HepG2 (cell line): ENCODE data around the gene PRMT5. TPM values are rescaled to one million over a fixed set of nuclear protein-coding genes. Genes with fewer than 3 reads are reported as not detected.
A peak's percentile ranks its signal among the peaks of the same experiment; 100 is the strongest.

ENCODE experiments used
- CHD2 ChIP-seq: IDR thresholded peaks from 2 replicates; pipeline ENCODE4 v1.6.1; 2011; ENCODE audit warnings: low read depth, low read length, improper control_type of control experiment
- HNF4G ChIP-seq, 2 experiments: sonication (generic) in 1 of 2; formaldehyde crosslinking in 1 of 2; IDR thresholded peaks; 2 replicates each; pipeline versions ENCODE4 v1.4.0 to v1.6.1; 2011 to 2020; ENCODE audit warnings: borderline replicate concordance in 2 of 2, low read depth in 2 of 2, mild to moderate bottlenecking in 2 of 2, low read length in 1 of 2, missing genetic modification reagents in 1 of 2, moderate library complexity in 1 of 2
- HOXA3 ChIP-seq: sonication (generic); formaldehyde crosslinking; IDR thresholded peaks from 2 replicates; pipeline ENCODE4 v1.5.0; 2020; ENCODE audit warnings: missing genetic modification reagents
- JUNB ChIP-seq: sonication (generic); formaldehyde crosslinking; IDR thresholded peaks from 2 replicates; pipeline ENCODE4 v1.8.0; 2022; ENCODE audit warnings: missing genetic modification reagents, mild to moderate bottlenecking, borderline replicate concordance
- NR2F6 ChIP-seq, 2 experiments: IDR thresholded peaks; 2 replicates each; pipeline ENCODE4 v1.6.1; 2016; ENCODE audit warnings: antibody characterized with exemption in 1 of 2, mild to moderate bottlenecking in 1 of 2
- NR3C1 ChIP-seq: sonication (generic); formaldehyde crosslinking; IDR thresholded peaks from 2 replicates; pipeline ENCODE4 v1.4.0; 2020; ENCODE audit warnings: missing genetic modification reagents
- RBFOX2 ChIP-seq: fragments of 200-400 bp; formaldehyde crosslinking; IDR thresholded peaks from 2 replicates; pipeline ENCODE4 v1.6.1; 2017; ENCODE audit warnings: low read depth, mild to moderate bottlenecking, low read length
- SRSF4 ChIP-seq: fragments of 200-400 bp; formaldehyde crosslinking; IDR thresholded peaks from one replicate; pipeline ENCODE4 v1.6.1; 2018; ENCODE audit warnings: mild to moderate bottlenecking, low read depth, low read length, moderate library complexity; ENCODE audit not compliant: poor library complexity, severe bottlenecking
- TBX3 ChIP-seq: fragments of 450-650 bp; IDR thresholded peaks from 2 replicates; pipeline ENCODE4 v1.6.1; 2017; ENCODE audit warnings: antibody characterized with exemption, mild to moderate bottlenecking, inconsistent platforms, borderline replicate concordance
- YY1 ChIP-seq: IDR thresholded peaks from 2 replicates; pipeline ENCODE4 v1.6.1; 2011; ENCODE audit warnings: low read length, low read depth, moderate library complexity, mild to moderate bottlenecking; ENCODE audit not compliant: insufficient read depth, insufficient replicate concordance
- ZBTB38 ChIP-seq: sonication (generic); formaldehyde crosslinking; IDR thresholded peaks from 2 replicates; pipeline ENCODE4 v1.5.1; 2020; ENCODE audit warnings: mild to moderate bottlenecking, missing genetic modification reagents
- ZBTB8A ChIP-seq: sonication (generic); formaldehyde crosslinking; IDR thresholded peaks from 2 replicates; pipeline ENCODE4 v1.4.0; 2020; ENCODE audit warnings: mild to moderate bottlenecking, low read depth, missing genetic modification reagents, borderline replicate concordance
- ZMAT3 ChIP-seq: sonication (generic); formaldehyde crosslinking; conservative IDR thresholded peaks from 2 replicates; pipeline ENCODE4 v1.7.0; 2021; ENCODE audit warnings: missing genetic modification reagents
- ZMYM3 ChIP-seq: sonication (generic); formaldehyde crosslinking; IDR thresholded peaks from 2 replicates; pipeline ENCODE4 v1.5.1; 2020; ENCODE audit warnings: mild to moderate bottlenecking, missing genetic modification reagents
- ZNF264 ChIP-seq: sonication (generic); formaldehyde crosslinking; IDR thresholded peaks from 2 replicates; pipeline ENCODE4 v1.4.0; 2020; ENCODE audit warnings: missing genetic modification reagents
- ZNF7 ChIP-seq: IDR thresholded peaks from 2 replicates; pipeline ENCODE4 v1.6.1; 2016; ENCODE audit warnings: missing biosample characterization, missing genetic modification reagents
- polyA plus RNA-seq, 8 experiments: library from polyadenylated mRNA; depleted of rRNA in 3 of 8; stranded (reverse) in 7 of 8; unstranded in 1 of 8; fragments of >200 nt; fragmentation: Illumina TruSeq in 4 of 8; extraction: Trizol in 4 of 8; gene quantifications; 2 replicates each; pipeline versions ENCODE4 v1.2.1 to v1.2.3, GENCODE V29; 2011 to 2016; ENCODE audit warnings: low read depth in 4 of 8, missing spikeins in 1 of 8, mixed read lengths in 1 of 8; ENCODE audit not compliant: insufficient read depth in 1 of 8
- total RNA-seq, 5 experiments: library from RNA; depleted of rRNA; stranded (reverse); fragments of >200 nt; fragmentation: Illumina TruSeq; extraction: Trizol; gene quantifications; 2 replicates each; pipeline ENCODE4 v1.2.3, GENCODE V29; 2016; ENCODE audit warnings: low read depth in 1 of 5
- TF ChIP-seq, protein P1 (sequence below): sonication (generic); formaldehyde crosslinking; IDR thresholded peaks from 2 replicates; pipeline ENCODE4 v1.4.0; 2020; ENCODE audit warnings: missing genetic modification reagents, borderline replicate concordance
- TF ChIP-seq, protein P2 (sequence below): IDR thresholded peaks from 2 replicates; pipeline ENCODE4 v1.6.1; 2016; ENCODE audit warnings: low read depth

PRMT5 gene
- total and polyA plus RNA-seq, 2 of the 13 experiments (the other 11 are each of a cell fraction or from before 2014, with no cell fraction given), result 210 to 354 TPM

DNA sequence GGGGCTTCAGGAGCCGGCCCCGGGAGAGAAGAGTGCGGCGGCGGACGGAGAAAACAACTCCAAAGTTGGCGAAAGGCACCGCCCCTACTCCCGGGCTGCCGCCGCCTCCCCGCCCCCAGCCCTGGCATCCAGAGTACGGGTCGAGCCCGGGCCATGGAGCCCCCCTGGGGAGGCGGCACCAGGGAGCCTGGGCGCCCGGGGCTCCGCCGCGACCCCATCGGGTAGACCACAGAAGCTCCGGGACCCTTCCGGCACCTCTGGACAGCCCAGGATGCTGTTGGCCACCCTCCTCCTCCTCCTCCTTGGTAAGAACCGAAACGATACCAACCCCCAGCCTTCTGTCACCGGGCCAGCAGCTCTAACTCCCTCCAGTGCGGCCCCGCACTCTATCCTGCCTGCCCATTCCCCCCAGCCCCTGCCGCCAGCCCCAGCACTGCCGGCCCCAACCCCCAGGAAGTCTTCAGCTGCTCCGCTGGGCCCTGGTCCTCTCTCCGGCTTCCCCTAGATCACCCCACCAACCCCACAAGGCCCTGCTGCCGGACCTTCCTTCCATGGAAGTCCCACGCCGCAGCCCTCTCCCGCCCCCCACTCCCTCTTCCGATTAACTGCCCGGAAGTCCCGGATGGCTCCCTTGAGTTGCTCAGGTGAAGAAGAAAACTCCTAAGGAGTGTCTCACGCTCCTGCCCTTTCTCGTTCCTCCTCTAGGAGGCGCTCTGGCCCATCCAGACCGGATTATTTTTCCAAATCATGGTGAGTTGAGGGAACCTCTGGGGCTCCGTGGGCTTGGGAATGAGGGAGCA, 56.9 kb downstream of the PRMT5 start (continued):
- TF ChIP-seq, protein P1, sequence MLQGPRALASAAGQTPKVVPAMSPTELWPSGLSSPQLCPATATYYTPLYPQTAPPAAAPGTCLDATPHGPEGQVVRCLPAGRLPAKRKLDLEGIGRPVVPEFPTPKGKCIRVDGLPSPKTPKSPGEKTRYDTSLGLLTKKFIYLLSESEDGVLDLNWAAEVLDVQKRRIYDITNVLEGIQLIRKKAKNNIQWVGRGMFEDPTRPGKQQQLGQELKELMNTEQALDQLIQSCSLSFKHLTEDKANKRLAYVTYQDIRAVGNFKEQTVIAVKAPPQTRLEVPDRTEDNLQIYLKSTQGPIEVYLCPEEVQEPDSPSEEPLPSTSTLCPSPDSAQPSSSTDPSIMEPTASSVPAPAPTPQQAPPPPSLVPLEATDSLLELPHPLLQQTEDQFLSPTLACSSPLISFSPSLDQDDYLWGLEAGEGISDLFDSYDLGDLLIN, result no peak
- TF ChIP-seq RBFOX2, result peak; percentile 76
- TF ChIP-seq NR2F6 (IDR thresholded peaks at IDR 0.05), result no peak
- TF ChIP-seq NR2F6 (CRISPR knock-in tag; IDR thresholded peaks at IDR 0.05), result peak; percentile 52; the same call in 1 of the 2 replicates
- TF ChIP-seq ZNF7, result no peak
- 0 out of 2 replicates have a peak, but pooled peaks have one; percentile 36 for TF ChIP-seq ZMYM3
- TF ChIP-seq ZBTB38, result no peak; the same call in 1 of the 2 replicates
- no peak for TF ChIP-seq ZMAT3
- TF ChIP-seq HNF4G (IDR thresholded peaks at IDR 0.05; ENCODE audit: borderline replicate concordance, low read depth, low read length), result no peak
- no peak for TF ChIP-seq HNF4G (CRISPR knock-in tag; IDR thresholded peaks at IDR 0.05; ENCODE audit: borderline replicate concordance, low read depth)
- peak; percentile 72; the same call in 1 of the 2 replicates for TF ChIP-seq ZBTB8A
- TF ChIP-seq HOXA3 (CRISPR knock-in tag), result no peak; the same call in 1 of the 2 replicates
- TF ChIP-seq CHD2, result no peak
- TF ChIP-seq ZNF264, result peak; percentile 73; the same call in 1 of the 2 replicates
- TF ChIP-seq SRSF4, result no peak
- TF ChIP-seq JUNB (CRISPR knock-in tag), result no peak
- TF ChIP-seq, protein P2, sequence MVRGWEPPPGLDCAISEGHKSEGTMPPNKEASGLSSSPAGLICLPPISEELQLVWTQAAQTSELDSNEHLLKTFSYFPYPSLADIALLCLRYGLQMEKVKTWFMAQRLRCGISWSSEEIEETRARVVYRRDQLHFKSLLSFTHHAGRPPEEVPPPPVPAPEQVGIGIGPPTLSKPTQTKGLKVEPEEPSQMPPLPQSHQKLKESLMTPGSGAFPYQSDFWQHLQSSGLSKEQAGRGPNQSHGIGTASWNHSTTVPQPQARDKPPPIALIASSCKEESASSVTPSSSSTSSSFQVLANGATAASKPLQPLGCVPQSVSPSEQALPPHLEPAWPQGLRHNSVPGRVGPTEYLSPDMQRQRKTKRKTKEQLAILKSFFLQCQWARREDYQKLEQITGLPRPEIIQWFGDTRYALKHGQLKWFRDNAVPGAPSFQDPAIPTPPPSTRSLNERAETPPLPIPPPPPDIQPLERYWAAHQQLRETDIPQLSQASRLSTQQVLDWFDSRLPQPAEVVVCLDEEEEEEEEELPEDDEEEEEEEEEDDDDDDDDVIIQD (CRISPR knock-in tag), result peak; percentile 55; the same call in 1 of the 2 replicates
- TF ChIP-seq TBX3, result no peak
- TF ChIP-seq YY1, result peak; percentile 60
- no peak for TF ChIP-seq NR3C1 (CRISPR knock-in tag)
- TF ChIP-seq, all 625 proteins: peak for 213
